Endothelial cell of umbilical vein (primary cell): Measurements from ENCODE around the gene GRID1. TPM values are rescaled to one million over a fixed set of nuclear protein-coding genes. Genes with fewer than 3 reads are reported as not detected.

Experiments used
- BruUV-seq: library from RNA; stranded (reverse); fragments of 400-500 nt; replicated peaks from 2 replicates; lab custom pipeline; 2021; lab: Mats Ljungman, UMichigan
- CTCF ChIA-PET: fragments of 300-600, 350-600 bp; sonication (Branson Sonifier 250); formaldehyde crosslinking; loops from one replicate; lab custom pipeline; 2021; ENCODE audit warnings: antibody characterized with exemption, inconsistent platforms; lab: Charles Lee
- POLR2A ChIA-PET: fragments of 300-600, 350-600 bp; sonication (Branson Sonifier 250); formaldehyde crosslinking; loops from one replicate; lab custom pipeline; 2021; ENCODE audit warnings: antibody characterized with exemption, inconsistent platforms; lab: Charles Lee
- DNase-seq: peaks from one replicate; pipeline ENCODE4 v3.0.0-alpha.2; 2011; ENCODE audit warnings: low read depth, low spot score
- FAIRE-seq: peaks from 2 replicates; lab custom pipeline; 2011; peaks lifted over from hg19 to GRCh38; lab: Jason Lieb, UNC
- H2AFZ ChIP-seq: 2 replicates; pipeline ENCODE4 v1.6.0; 2012; ENCODE audit warnings: low read depth, low read length, control low read depth, inconsistent platforms
- H3K27ac ChIP-seq: 2 replicates; pipeline ENCODE4 v1.5.1; 2011; ENCODE audit warnings: low read depth, mild to moderate bottlenecking, control low read depth, low read length, moderate library complexity; ENCODE audit not compliant: insufficient read depth
- H3K27me3 ChIP-seq, 2 experiments: 2 replicates each; pipeline versions ENCODE4 v1.6.0 to v1.6.1; 2011; ENCODE audit warnings: low read length in 2 of 2, mixed read lengths in 1 of 2; ENCODE audit not compliant: control insufficient read depth in 2 of 2, insufficient read depth in 2 of 2
- H3K36me3 ChIP-seq, 2 experiments: 2 replicates in 1 of 2; 3 replicates in 1 of 2; pipeline ENCODE4 v1.5.1; 2011; ENCODE audit warnings: low read length in 2 of 2, mild to moderate bottlenecking in 1 of 2, moderate library complexity in 1 of 2; ENCODE audit not compliant: control insufficient read depth in 2 of 2, insufficient read depth in 2 of 2; ENCODE audit errors: extremely low read depth in 1 of 2
- H3K4me1 ChIP-seq: 3 replicates; pipeline ENCODE4 v1.5.1; 2011; ENCODE audit warnings: mild to moderate bottlenecking, low read length; ENCODE audit not compliant: control insufficient read depth, insufficient read depth; ENCODE audit errors: extremely low read depth
- H3K4me2 ChIP-seq: 2 replicates; pipeline ENCODE4 v1.6.1; 2011; ENCODE audit warnings: low read length, control low read depth, mixed read lengths; ENCODE audit not compliant: insufficient read depth
- H3K4me3 ChIP-seq, 3 experiments: fragments of 200-600 bp in 1 of 3; sonication (generic), shearing (Covaris generic) in 1 of 3; replicated peaks in 1 of 3; 2 replicates each; pipeline ENCODE4 v1.5.1; 2011 to 2016; ENCODE audit warnings: control low read depth in 3 of 3, low read length in 3 of 3, mild to moderate bottlenecking in 2 of 3, inconsistent platforms in 1 of 3, low read depth in 1 of 3, moderate library complexity in 1 of 3; ENCODE audit not compliant: insufficient read depth in 1 of 3
- H3K79me2 ChIP-seq: 2 replicates; pipeline ENCODE4 v1.6.0; 2012; ENCODE audit warnings: low read length, inconsistent platforms; ENCODE audit not compliant: control insufficient read depth, insufficient read depth
- H3K9ac ChIP-seq: replicated peaks from 2 replicates; pipeline ENCODE3; 2011; ENCODE audit warnings: low read length, control low read depth; ENCODE audit not compliant: insufficient read depth; ENCODE audit errors: extremely low read depth
- H3K9me1 ChIP-seq: replicated peaks from 3 replicates; pipeline ENCODE4 v1.6.0; 2011; ENCODE audit warnings: mild to moderate bottlenecking, low read length; ENCODE audit not compliant: control insufficient read depth, insufficient read depth; ENCODE audit errors: extremely low read depth
- H3K9me3 ChIP-seq: replicated peaks from 2 replicates; pipeline ENCODE4 v1.5.1; 2012; ENCODE audit warnings: low read length, inconsistent platforms; ENCODE audit not compliant: control insufficient read depth, insufficient read depth
- H4K20me1 ChIP-seq: replicated peaks from 2 replicates; pipeline ENCODE3; 2011; ENCODE audit warnings: mild to moderate bottlenecking, low read length; ENCODE audit not compliant: control insufficient read depth, insufficient read depth; ENCODE audit errors: extremely low read depth
- CTCF ChIP-seq, 2 donors: IDR thresholded peaks; 1 replicate in 1 of 2; 2 replicates in 1 of 2; pipeline ENCODE4 v1.5.1; 2011; ENCODE audit warnings: low read length in 2 of 2, mild to moderate bottlenecking in 2 of 2, moderate library complexity in 2 of 2, control low read depth in 1 of 2, inconsistent platforms in 1 of 2, low read depth in 1 of 2; ENCODE audit not compliant: insufficient read depth in 1 of 2; ENCODE audit errors: extremely low read depth in 1 of 2
- EZH2 ChIP-seq: IDR thresholded peaks from 2 replicates; pipeline ENCODE4 v1.6.1; 2012; ENCODE audit warnings: borderline replicate concordance, low read depth, mild to moderate bottlenecking, moderate library complexity, low read length, inconsistent platforms; ENCODE audit not compliant: severe bottlenecking
- FOS ChIP-seq: IDR thresholded peaks from 2 replicates; pipeline ENCODE4 v1.6.1; 2011; ENCODE audit warnings: mild to moderate bottlenecking, low read length, moderate library complexity, borderline replicate concordance; ENCODE audit not compliant: insufficient read depth
- GATA2 ChIP-seq: IDR thresholded peaks from 2 replicates; pipeline ENCODE4 v1.7.0; 2011; ENCODE audit warnings: low read depth, mild to moderate bottlenecking, moderate library complexity, mixed read lengths, low read length; ENCODE audit not compliant: insufficient read length, insufficient read depth
- JUN ChIP-seq: IDR thresholded peaks from 2 replicates; pipeline ENCODE4 v1.6.1; 2011; ENCODE audit warnings: borderline replicate concordance, low read depth; ENCODE audit not compliant: insufficient read length, insufficient read depth
- MAX ChIP-seq: IDR thresholded peaks from 2 replicates; pipeline ENCODE4 v1.6.1; 2011; ENCODE audit not compliant: insufficient read depth, insufficient read length
- MYC ChIP-seq: IDR thresholded peaks from one replicate; pipeline ENCODE4 v1.6.1; 2011; ENCODE audit warnings: mild to moderate bottlenecking, low read depth, low read length
- POLR2A ChIP-seq: IDR thresholded peaks from 2 replicates; pipeline ENCODE4 v1.6.1; 2012; ENCODE audit warnings: low read depth, mild to moderate bottlenecking, control low read depth, low read length
- POLR2AphosphoS5 ChIP-seq: IDR thresholded peaks from 2 replicates; pipeline ENCODE4 v1.6.1; 2012; ENCODE audit warnings: low read depth, mild to moderate bottlenecking, control low read depth, low read length, moderate library complexity; ENCODE audit not compliant: insufficient read depth
- dilution Hi-C: fragments of 300-500 bp; cut with MboI; formaldehyde crosslinking; loops from one replicate; pipeline ENCODE4 v1.15.0; 2019; ENCODE audit warnings: low sequenced_read_pairs; ENCODE audit not compliant: extremely low pct_ligation_motif_present
- intact Hi-C: fragments of 100-400 bp; cut with micrococcal nuclease; formaldehyde crosslinking; loops from one replicate; pipeline ENCODE4 v1.10.0; 2022
- polyA plus RNA-seq, 4 experiments: library from polyadenylated mRNA; depleted of rRNA in 3 of 4; stranded (reverse) in 3 of 4; unstranded in 1 of 4; fragments of >200 nt; gene quantifications; 2 replicates each; pipeline versions ENCODE4 v1.2.1 to v1.2.3, GENCODE V29; 2011 to 2012; ENCODE audit warnings: missing spikeins in 1 of 4
- total RNA-seq: library from RNA; stranded (reverse); gene quantifications from 2 replicates; pipeline ENCODE4 v1.2.3, GENCODE V29; 2021

GRID1 gene
- total and polyA plus RNA-seq, 2 donors (not counting 3 experiments of a cell fraction or from before 2014, with no cell fraction given): not detected

GRCh38 chr10:86182150-86182549 is 184.4 kb downstream of the GRID1 start:
- no peak for FAIRE-seq

More at GRCh38 chr10:86182150-86182549, 184.4 kb downstream of the GRID1 start:
- dilution Hi-C loops: no loop called here
- no peak for TF ChIP-seq MYC
- TF ChIP-seq POLR2A: no peak
- no peak for TF ChIP-seq GATA2
- TF ChIP-seq CTCF (IDR thresholded peaks at IDR 0.05; ENCODE audit: extremely low read depth in 1 of 2, insufficient read depth in 1 of 2, low read depth in 1 of 2, low read length in 2 of 2): no peak
- no peak for TF ChIP-seq MAX
- no peak for TF ChIP-seq FOS
- TF ChIP-seq JUN: no peak
- TF ChIP-seq POLR2AphosphoS5: no peak
- TF ChIP-seq EZH2: no peak
- POLR2A ChIA-PET: no interaction called here
- Histone ChIP-seq H3K27ac (no peak overlapping the region), H3K4me1 (no peaks in the 10 kb centered on the region), H3K4me3 (no peak overlapping the region), H3K9me3 (no peaks in the 10 kb centered on the region), H4K20me1 (no peaks in the 10 kb centered on the region), H3K36me3 (no peaks in the 10 kb centered on the region), H3K27me3 (no peaks in the 10 kb centered on the region), H2AFZ (no peak overlapping the region), H3K9me1 (no peaks in the 10 kb centered on the region), H3K79me2 (no peaks in the 10 kb centered on the region), H3K9ac (no peak overlapping the region), H3K4me2 (no peak overlapping the region)
- intact Hi-C loops: no loop called here
- no TSS peak for BruUV-seq
- CTCF ChIA-PET: interaction anchor here (1.4 kb wide), 1 partner anchor 403 kb away, joined by 3 read pairs; no protein-coding TSS in a partner anchor
- DNase-seq: no peak
